GM12874 (cell line): Measurements from ENCODE around the gene MMP15.

ENCODE experiments used
- TF ChIP-seq, protein P1 (sequence below): IDR thresholded peaks from 2 replicates; pipeline ENCODE4 v1.5.1; 2011; ENCODE audit warnings: low read depth, mild to moderate bottlenecking, control low read depth, low read length, moderate library complexity; ENCODE audit not compliant: insufficient read depth

Gene MMP15

DNA sequence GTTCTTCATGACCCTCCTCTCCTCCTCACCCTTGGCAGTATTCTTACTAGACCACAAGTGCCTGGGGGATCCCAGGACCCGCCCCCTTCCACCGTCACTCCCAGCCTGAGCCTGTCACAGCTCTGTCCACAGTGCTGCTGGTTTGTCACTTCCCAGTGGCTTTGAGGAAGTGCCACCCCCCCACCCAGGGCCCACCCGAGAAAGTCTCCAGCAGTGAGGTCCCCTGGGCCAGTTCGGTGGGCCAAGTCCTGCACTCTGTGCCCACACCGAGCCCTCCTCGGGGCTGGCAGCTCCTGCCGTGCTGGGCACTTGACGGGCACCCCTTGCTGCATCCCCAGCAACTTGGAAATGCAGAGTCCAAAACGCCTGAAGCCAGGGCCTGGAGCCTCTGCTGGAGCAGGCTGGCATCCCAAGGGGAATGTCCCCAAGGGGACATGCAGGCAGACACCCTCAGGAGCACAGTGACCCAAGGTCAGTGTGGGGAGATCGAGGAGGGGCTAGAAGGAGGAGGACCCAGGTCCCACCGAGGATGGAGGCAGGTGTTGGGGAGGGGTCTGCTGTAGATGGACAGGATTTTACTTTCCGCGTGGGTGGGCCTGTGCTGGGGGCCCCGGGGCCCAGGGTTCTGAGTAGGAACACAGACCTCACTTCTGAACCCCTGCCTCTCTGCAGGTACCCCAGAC lies 15.5 kb downstream of the MMP15 start:
- TF ChIP-seq, protein P1, sequence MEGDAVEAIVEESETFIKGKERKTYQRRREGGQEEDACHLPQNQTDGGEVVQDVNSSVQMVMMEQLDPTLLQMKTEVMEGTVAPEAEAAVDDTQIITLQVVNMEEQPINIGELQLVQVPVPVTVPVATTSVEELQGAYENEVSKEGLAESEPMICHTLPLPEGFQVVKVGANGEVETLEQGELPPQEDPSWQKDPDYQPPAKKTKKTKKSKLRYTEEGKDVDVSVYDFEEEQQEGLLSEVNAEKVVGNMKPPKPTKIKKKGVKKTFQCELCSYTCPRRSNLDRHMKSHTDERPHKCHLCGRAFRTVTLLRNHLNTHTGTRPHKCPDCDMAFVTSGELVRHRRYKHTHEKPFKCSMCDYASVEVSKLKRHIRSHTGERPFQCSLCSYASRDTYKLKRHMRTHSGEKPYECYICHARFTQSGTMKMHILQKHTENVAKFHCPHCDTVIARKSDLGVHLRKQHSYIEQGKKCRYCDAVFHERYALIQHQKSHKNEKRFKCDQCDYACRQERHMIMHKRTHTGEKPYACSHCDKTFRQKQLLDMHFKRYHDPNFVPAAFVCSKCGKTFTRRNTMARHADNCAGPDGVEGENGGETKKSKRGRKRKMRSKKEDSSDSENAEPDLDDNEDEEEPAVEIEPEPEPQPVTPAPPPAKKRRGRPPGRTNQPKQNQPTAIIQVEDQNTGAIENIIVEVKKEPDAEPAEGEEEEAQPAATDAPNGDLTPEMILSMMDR = no peak

DNA sequence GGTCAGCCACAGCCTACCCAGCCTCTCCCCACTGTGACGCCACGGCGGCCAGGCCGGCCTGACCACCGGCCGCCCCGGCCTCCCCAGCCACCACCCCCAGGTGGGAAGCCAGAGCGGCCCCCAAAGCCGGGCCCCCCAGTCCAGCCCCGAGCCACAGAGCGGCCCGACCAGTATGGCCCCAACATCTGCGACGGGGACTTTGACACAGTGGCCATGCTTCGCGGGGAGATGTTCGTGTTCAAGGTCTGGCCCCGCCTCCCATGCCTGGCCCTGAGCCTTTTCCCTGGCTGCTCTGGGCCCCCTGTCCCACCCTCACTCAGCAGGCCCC lies 16.0 kb downstream of the MMP15 start:
- TF ChIP-seq, protein P1 = no peak

DNA sequence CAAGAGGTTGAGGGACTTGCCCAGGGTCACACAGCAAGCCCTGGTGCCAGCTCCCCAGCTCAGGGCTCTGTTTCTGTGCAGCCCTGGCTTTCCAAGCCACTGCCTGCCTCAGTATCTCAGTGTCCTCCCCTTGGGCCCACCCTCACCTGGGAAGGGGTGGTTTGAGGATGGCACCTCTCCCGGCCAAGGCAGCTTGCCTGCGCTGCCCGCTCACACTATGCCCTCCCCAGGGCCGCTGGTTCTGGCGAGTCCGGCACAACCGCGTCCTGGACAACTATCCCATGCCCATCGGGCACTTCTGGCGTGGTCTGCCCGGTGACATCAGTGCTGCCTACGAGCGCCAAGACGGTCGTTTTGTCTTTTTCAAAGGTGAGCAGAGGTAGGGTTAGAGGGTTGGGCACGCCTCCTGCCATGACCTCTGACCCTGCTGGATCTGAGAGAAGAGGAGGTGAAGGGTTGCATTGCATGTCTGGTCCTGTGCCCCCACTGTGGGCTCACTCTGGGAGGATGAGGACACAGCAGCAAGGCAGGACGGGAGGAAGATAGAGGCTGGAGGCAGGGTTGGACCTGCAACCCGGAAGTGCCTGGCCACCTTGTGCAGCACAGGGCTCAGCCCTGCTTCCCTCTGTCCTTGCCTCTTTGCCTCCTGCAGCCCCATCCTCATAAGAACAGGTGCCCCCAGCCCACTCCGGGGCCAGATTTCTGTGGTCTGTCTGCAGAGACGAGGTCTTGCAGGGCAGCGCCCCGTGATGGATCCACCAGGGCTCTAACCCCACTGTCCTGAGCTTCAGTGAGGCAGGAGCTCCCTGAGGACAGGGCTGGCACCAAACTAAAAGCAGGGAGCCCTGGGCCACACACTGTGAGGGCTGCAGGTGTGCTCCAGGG lies 16.7 kb downstream of the MMP15 start:
- TF ChIP-seq, protein P1 = no peak

DNA sequence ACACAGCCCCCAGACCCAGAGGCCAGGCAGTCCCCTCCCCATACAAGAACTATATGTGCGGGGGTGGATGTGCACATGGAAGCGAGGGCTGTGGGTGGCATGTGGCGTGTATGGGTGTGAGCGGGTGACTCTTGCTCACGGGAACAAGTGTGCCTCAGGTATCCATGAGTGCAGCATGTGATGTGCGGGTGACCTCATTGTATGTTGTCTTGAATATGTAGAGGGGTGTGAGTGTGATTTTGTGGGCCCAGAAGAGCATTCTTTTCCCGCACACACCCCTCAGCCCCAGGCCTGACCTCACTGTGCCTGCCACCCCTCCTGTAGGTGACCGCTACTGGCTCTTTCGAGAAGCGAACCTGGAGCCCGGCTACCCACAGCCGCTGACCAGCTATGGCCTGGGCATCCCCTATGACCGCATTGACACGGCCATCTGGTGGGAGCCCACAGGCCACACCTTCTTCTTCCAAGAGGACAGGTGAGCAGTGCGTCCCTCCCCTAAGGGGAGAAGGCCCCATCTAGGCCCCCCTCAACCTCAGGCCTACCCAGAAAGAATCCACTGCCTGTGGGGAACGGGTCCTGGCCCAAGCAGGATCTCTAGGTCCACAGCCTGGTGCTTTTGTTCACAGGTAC lies 17.4 kb downstream of the MMP15 start:
- TF ChIP-seq, protein P1 = no peak

DNA sequence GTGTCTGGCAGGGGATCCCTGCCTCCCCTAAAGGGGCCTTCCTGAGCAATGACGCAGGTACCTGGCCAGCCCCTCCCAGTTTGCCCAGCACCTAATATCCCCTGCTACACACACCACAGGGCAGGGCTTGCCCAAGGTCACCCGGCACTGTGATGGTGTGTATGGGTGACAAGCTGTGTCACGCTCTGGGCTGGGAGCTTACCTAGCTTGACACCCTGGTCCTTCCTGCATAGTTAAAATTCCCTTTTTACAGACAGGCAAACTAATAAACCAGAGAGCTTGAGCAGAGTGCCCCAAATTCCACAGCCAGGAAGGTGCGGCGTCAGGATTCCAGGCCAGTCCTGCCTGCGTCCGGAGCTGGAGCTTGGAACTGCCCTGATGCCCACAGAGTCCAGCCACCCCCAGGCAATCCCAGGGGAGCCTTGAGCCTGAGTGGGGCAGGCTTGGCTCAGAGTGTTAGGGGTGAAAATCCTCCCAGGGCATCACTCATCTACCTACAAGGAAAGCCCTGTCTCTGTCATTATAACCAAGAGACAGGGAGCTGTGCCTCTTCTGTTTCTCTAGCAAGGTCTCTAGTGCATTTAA lies 18.1 kb downstream of the MMP15 start:
- TF ChIP-seq, protein P1 = no peak

DNA sequence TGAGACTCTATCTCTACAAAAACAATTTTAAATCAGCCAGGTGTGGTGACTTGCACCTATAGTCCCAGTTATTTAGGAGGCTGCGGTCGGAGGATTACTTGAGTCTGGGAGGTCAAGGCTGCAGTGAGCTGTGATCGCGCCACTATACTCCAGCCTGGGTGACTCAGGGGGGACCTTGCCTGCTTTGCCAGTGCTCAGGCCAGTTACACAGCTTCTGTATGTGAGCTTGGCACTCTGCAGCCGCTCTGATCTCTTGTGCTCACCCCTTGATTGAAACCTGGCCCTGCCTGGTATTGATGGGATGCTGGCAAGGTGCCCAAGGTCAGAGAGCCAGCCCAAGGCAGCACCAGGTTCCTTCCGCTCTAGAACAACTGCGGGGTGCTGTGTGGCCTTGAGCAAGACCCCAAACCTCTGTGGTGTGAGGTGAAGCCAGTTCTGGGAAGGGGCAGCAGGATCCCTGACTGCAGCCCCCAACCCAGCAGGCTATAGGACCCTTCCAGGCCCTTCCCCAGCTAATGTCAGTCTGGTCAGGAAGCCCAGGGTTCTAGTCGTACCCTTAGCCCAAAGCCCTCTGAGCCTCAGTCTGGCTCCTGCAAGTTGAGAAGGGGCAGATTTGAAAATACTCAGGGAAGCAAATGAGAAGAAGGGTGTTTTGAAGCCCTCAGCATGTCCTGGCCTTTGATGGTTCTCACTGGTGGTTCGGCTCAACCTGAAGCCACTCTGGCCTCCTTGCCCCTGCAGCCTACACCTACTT lies 18.9 kb downstream of the MMP15 start:
- TF ChIP-seq, protein P1 = no peak
